Middle frontal gyrus (tissue), 1 donor: Measurements from ENCODE around the gene CATSPER3.

Experiments
- DNase-seq: peaks from one replicate; pipeline ENCODE4 v3.0.0-alpha.2; 2015; ENCODE audit warnings: low spot score; ENCODE audit errors: extremely low spot score

Gene CATSPER3

GRCh38 chr5:135059000-135059923, 91.6 kb downstream of the CATSPER3 start:
- no peak for DNase-seq

DNA sequence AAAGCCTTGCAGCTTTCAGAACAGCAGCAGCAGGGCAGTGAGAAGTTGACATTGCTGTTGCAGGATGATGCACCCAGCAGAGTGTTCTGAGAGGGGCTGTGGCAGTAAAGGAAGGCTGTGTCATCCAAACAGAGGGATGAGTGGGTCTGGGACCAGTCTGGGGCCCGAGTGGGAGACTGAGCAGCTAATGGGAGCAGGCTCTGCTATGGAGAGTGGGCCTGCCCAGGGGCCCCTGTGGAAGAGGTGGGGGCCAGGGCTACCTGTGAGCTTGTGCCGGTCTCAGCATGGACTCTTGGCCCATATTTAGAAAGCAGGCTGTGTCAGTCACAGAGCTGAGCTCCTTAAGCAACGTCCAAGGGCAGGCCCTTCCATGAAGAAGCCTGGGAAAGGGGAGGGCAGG, 92.3 kb downstream of the CATSPER3 start:
- DNase-seq: no peak

- no peak for DNase-seq
Observed at GRCh38 chr5:135061001-135061400, 93.3 kb downstream of the CATSPER3 start.
